Dendritic cell treated with granulocyte-macrophage colony-stimulating factor and Interleukin-4, amounts not matched to agents 40 ng/mL and 50 ng/mL, for 4 days (primary cell): ENCODE measurements around the gene CIAO3.
"Not testable (repeated sequence)": the region's sequence is repeated elsewhere in the genome, so short reads cannot be mapped to it uniquely, and the experiment has no call there.

ENCODE experiments used
- H3K27ac Mint-ChIP-seq: one replicate; pipeline ENCODE4 v1.8.0; 2022; ENCODE audit warnings: mild to moderate bottlenecking, mixed read lengths
- H3K27me3 Mint-ChIP-seq: one replicate; pipeline ENCODE4 v1.8.0; 2022; ENCODE audit warnings: mild to moderate bottlenecking, mixed read lengths
- H3K36me3 Mint-ChIP-seq: one replicate; pipeline ENCODE4 v1.8.0; 2022; ENCODE audit warnings: low read depth, mixed read lengths
- H3K4me1 Mint-ChIP-seq: one replicate; pipeline ENCODE4 v1.8.0; 2022; ENCODE audit warnings: low read depth, mixed read lengths
- H3K4me3 Mint-ChIP-seq: one replicate; pipeline ENCODE4 v1.8.0; 2022; ENCODE audit warnings: mild to moderate bottlenecking, moderate library complexity, mixed read lengths
- H3K9me3 Mint-ChIP-seq: one replicate; pipeline ENCODE4 v1.8.0; 2022; ENCODE audit warnings: mixed read lengths
- intact Hi-C: fragments of 100-400 bp; cut with micrococcal nuclease; formaldehyde crosslinking; loops from one replicate; pipeline ENCODE4 v1.15.0; 2022

CIAO3 gene

GRCh38 chr16:760065-760464 lies 19.3 kb upstream of the CIAO3 start:
- Mint-ChIP-seq H3K4me3 (no peak overlapping the region), H3K27ac (no peak overlapping the region), H3K36me3 (no peaks in the 10 kb centered on the region), H3K9me3 (no peaks in the 10 kb centered on the region), H3K4me1 (peaks cover 20% of the 10 kb centered on the region), H3K27me3 (no peaks in the 10 kb centered on the region)
- intact Hi-C loops = no loop called here

- H3K27ac Mint-ChIP-seq = no peak overlapping the region
- H3K4me3 Mint-ChIP-seq = no peak overlapping the region
- H3K36me3 Mint-ChIP-seq = no peaks in the 10 kb centered on the region
- no peaks in the 10 kb centered on the region for H3K27me3 Mint-ChIP-seq
- intact Hi-C loops = no loop called here
- peaks cover 27% of the 10 kb centered on the region for H3K4me1 Mint-ChIP-seq
- no peaks in the 10 kb centered on the region for H3K9me3 Mint-ChIP-seq
These were observed 18.5 kb upstream of the CIAO3 start for GRCh38 chr16:759110-759910.

GRCh38 chr16:756428-756827 lies 15.6 kb upstream of the CIAO3 start:
- no peak overlapping the region for H3K27ac Mint-ChIP-seq
- no peak overlapping the region for H3K4me3 Mint-ChIP-seq
- H3K36me3 Mint-ChIP-seq = no peaks in the 10 kb centered on the region
- peaks cover 37% of the 10 kb centered on the region for H3K4me1 Mint-ChIP-seq
- intact Hi-C loops = no loop called here
- peaks cover 6% of the 10 kb centered on the region for H3K27me3 Mint-ChIP-seq
- no peaks in the 10 kb centered on the region for H3K9me3 Mint-ChIP-seq

- intact Hi-C loops = no loop called here
- H3K27ac Mint-ChIP-seq = peak overlapping the region; percentile 45
- peak overlapping the region; percentile 17 for H3K4me3 Mint-ChIP-seq
- H3K9me3 Mint-ChIP-seq = no peaks in the 10 kb centered on the region
- H3K27me3 Mint-ChIP-seq = peaks cover 6% of the 10 kb centered on the region
- no peaks in the 10 kb centered on the region for H3K36me3 Mint-ChIP-seq
- H3K4me1 Mint-ChIP-seq = peaks cover 37% of the 10 kb centered on the region
These were observed 13.9 kb upstream of the CIAO3 start for GRCh38 chr16:754656-755055.

- H3K36me3 Mint-ChIP-seq, H3K9me3 Mint-ChIP-seq, H3K27me3 Mint-ChIP-seq, intact Hi-C loops, H3K4me3 Mint-ChIP-seq: not testable (repeated sequence)
- peak overlapping the region; percentile 45 for H3K27ac Mint-ChIP-seq
- H3K4me1 Mint-ChIP-seq = peaks cover 37% of the 10 kb centered on the region
These were observed 13.4 kb upstream of the CIAO3 start for GRCh38 chr16:754121-754607.

GRCh38 chr16:752007-752312 lies 11.2 kb upstream of the CIAO3 start:
- intact Hi-C loops = no loop called here
- peaks cover 25% of the 10 kb centered on the region for H3K4me1 Mint-ChIP-seq
- no peaks in the 10 kb centered on the region for H3K9me3 Mint-ChIP-seq
- H3K4me3 Mint-ChIP-seq = no peak overlapping the region
- no peaks in the 10 kb centered on the region for H3K36me3 Mint-ChIP-seq
- H3K27me3 Mint-ChIP-seq = peaks cover 6% of the 10 kb centered on the region
- H3K27ac Mint-ChIP-seq = no peak overlapping the region

- Mint-ChIP-seq H3K4me1 (peaks cover 19% of the 10 kb centered on the region), H3K4me3 (no peak overlapping the region), H3K36me3 (no peaks in the 10 kb centered on the region), H3K9me3 (no peaks in the 10 kb centered on the region), H3K27me3 (peaks cover 6% of the 10 kb centered on the region), H3K27ac (no peak overlapping the region)
- intact Hi-C loops = no loop called here
These were observed 10.6 kb upstream of the CIAO3 start for GRCh38 chr16:751152-752006.

GRCh38 chr16:750485-750884 lies 9.7 kb upstream of the CIAO3 start:
- peaks cover 6% of the 10 kb centered on the region for H3K27me3 Mint-ChIP-seq
- no peaks in the 10 kb centered on the region for H3K9me3 Mint-ChIP-seq
- intact Hi-C loops = no loop called here

GRCh38 chr16:749010-749409 lies 8.2 kb upstream of the CIAO3 start:
- H3K27me3 Mint-ChIP-seq = peaks cover 6% of the 10 kb centered on the region
- H3K27ac Mint-ChIP-seq = no peak overlapping the region
- no peaks in the 10 kb centered on the region for H3K36me3 Mint-ChIP-seq
- H3K4me3 Mint-ChIP-seq = no peak overlapping the region
- H3K4me1 Mint-ChIP-seq = peaks cover 9% of the 10 kb centered on the region
- no peaks in the 10 kb centered on the region for H3K9me3 Mint-ChIP-seq
- intact Hi-C loops = no loop called here

More at GRCh38 chr16:750485-750884, 9.7 kb upstream of the CIAO3 start:
- Mint-ChIP-seq H3K4me3 (no peak overlapping the region), H3K27ac (no peak overlapping the region), H3K4me1 (peaks cover 19% of the 10 kb centered on the region), H3K36me3 (no peaks in the 10 kb centered on the region)

- Mint-ChIP-seq H3K27ac (no peak overlapping the region), H3K27me3 (peaks cover 6% of the 10 kb centered on the region), H3K36me3 (no peaks in the 10 kb centered on the region), H3K9me3 (no peaks in the 10 kb centered on the region), H3K4me3 (no peak overlapping the region), H3K4me1 (peaks cover 9% of the 10 kb centered on the region)
- intact Hi-C loops = no loop called here
These were observed 7.4 kb upstream of the CIAO3 start for GRCh38 chr16:747978-748746.

GRCh38 chr16:746637-747036 lies 5.8 kb upstream of the CIAO3 start:
- Mint-ChIP-seq H3K36me3 (no peaks in the 10 kb centered on the region), H3K9me3 (no peaks in the 10 kb centered on the region), H3K4me3 (no peak overlapping the region), H3K27ac (no peak overlapping the region), H3K4me1 (no peaks in the 10 kb centered on the region), H3K27me3 (no peaks in the 10 kb centered on the region)
- intact Hi-C loops = no loop called here

GRCh38 chr16:745739-746138 lies 4.9 kb upstream of the CIAO3 start:
- Mint-ChIP-seq H3K4me3 (no peak overlapping the region), H3K27ac (no peak overlapping the region), H3K36me3 (no peaks in the 10 kb centered on the region), H3K4me1 (peaks cover 5% of the 10 kb centered on the region), H3K27me3 (no peaks in the 10 kb centered on the region), H3K9me3 (no peaks in the 10 kb centered on the region)
- intact Hi-C loops = no loop called here

GRCh38 chr16:743794-744500 lies 3.1 kb upstream of the CIAO3 start:
- H3K9me3 Mint-ChIP-seq = no peaks in the 10 kb centered on the region
- H3K4me3 Mint-ChIP-seq = no peak overlapping the region
- intact Hi-C loops = no loop called here
- H3K36me3 Mint-ChIP-seq = peaks cover 9% of the 10 kb centered on the region
- peaks cover 17% of the 10 kb centered on the region for H3K4me1 Mint-ChIP-seq
- H3K27me3 Mint-ChIP-seq = no peaks in the 10 kb centered on the region
- no peak overlapping the region for H3K27ac Mint-ChIP-seq
